GM12878 (cell line): ENCODE measurements around the gene CTDP1. TPM values are rescaled to one million over a fixed set of nuclear protein-coding genes. Genes with fewer than 3 reads are reported as not detected.

Experiments used
- ATAC-seq: fragments of 200-7000 bp; cut with Tn5 transposase; 3 replicates; pipeline ENCODE4 v1.9.1; 2020; ENCODE audit warnings: mild to moderate bottlenecking, moderate library complexity
- BruUV-seq: library from RNA; stranded (reverse); fragments of 400-500 nt; replicated peaks from 2 replicates; lab custom pipeline; 2021; lab: Mats Ljungman, UMichigan
- CTCF ChIA-PET: fragments of 300-600 bp; sonication (Branson Sonifier 250); formaldehyde crosslinking; extraction: SDS; loops from one replicate; lab custom pipeline; 2021; ENCODE audit warnings: inconsistent platforms; lab: Yijun Ruan, JAX
- POLR2A ChIA-PET: fragments of 350-600 bp; formaldehyde crosslinking; extraction: SDS; loops from one replicate; lab custom pipeline; 2021; ENCODE audit warnings: inconsistent platforms; lab: Charles Lee
- RAD21 ChIA-PET: fragments of 300-600 bp; sonication (Branson Sonifier 250); formaldehyde crosslinking; loops from one replicate; lab custom pipeline; 2023; ENCODE audit warnings: antibody characterized with exemption; ENCODE audit not compliant: unreplicated experiment; lab: Charles Lee
- SMC1A ChIA-PET: fragments of 300-600 bp; sonication (Branson Sonifier 250); formaldehyde crosslinking; loops from one replicate; lab custom pipeline; 2023; ENCODE audit not compliant: unreplicated experiment, uncharacterized antibody; lab: Charles Lee
- DNase-seq: peaks from one replicate; pipeline ENCODE4 v3.0.0-alpha.2; 2011; ENCODE audit warnings: low read depth, low spot score
- FAIRE-seq: peaks from 3 replicates; lab custom pipeline; 2011; peaks lifted over from hg19 to GRCh38; lab: Jason Lieb, UNC
- H2AFZ ChIP-seq: 2 replicates; pipeline ENCODE4 v1.6.0; 2011; ENCODE audit warnings: low read depth, low read length, control low read depth; ENCODE audit not compliant: control insufficient read depth
- H3K27ac ChIP-seq: 2 replicates; pipeline ENCODE4 v1.5.1; 2011; ENCODE audit warnings: control low read depth; ENCODE audit not compliant: control insufficient read depth, insufficient read depth
- H3K27me3 ChIP-seq, 2 experiments: replicated peaks in 1 of 2; 2 replicates each; pipeline versions ENCODE4 v1.6.0 to v1.6.1; 2011; ENCODE audit warnings: low read length in 1 of 2; ENCODE audit not compliant: control insufficient read depth in 2 of 2, insufficient read depth in 2 of 2
- H3K36me3 ChIP-seq, 2 experiments: 2 replicates each; pipeline ENCODE4 v1.5.1; 2011; ENCODE audit warnings: low read length in 1 of 2; ENCODE audit not compliant: control insufficient read depth in 2 of 2, insufficient read depth in 2 of 2
- H3K4me1 ChIP-seq: 2 replicates; pipeline ENCODE4 v1.6.1; 2011; ENCODE audit warnings: mild to moderate bottlenecking, low read length, moderate library complexity, mixed read lengths; ENCODE audit not compliant: control insufficient read depth, insufficient read depth
- H3K4me2 ChIP-seq: 2 replicates; pipeline ENCODE4 v1.6.0; 2011; ENCODE audit warnings: control low read depth; ENCODE audit not compliant: control insufficient read depth, insufficient read depth
- H3K4me3 ChIP-seq: fragments of 200-600 bp; sonication (generic); 2 replicates; pipeline ENCODE4 v1.5.1; 2016
- H3K79me2 ChIP-seq: 2 replicates; pipeline ENCODE4 v1.6.0; 2011; ENCODE audit warnings: low read length; ENCODE audit not compliant: control insufficient read depth, insufficient read depth
- H3K9ac ChIP-seq: 2 replicates; pipeline ENCODE4 v1.8.0; 2011; ENCODE audit warnings: low read length, control low read depth, mixed read lengths; ENCODE audit not compliant: control insufficient read depth, insufficient read depth
- H3K9me3 ChIP-seq: replicated peaks from 3 replicates; pipeline ENCODE4 v1.5.1; 2011; ENCODE audit warnings: mild to moderate bottlenecking, low read length; ENCODE audit not compliant: control insufficient read depth, insufficient read depth
- H4K20me1 ChIP-seq: 2 replicates; pipeline ENCODE4 v1.6.0; 2011; ENCODE audit not compliant: control insufficient read depth, insufficient read depth
- E2F8 ChIP-seq: fragments of 450-650 bp; IDR thresholded peaks from 2 replicates; pipeline ENCODE4 v1.6.1; 2018; ENCODE audit warnings: mild to moderate bottlenecking, low read depth, moderate library complexity; ENCODE audit not compliant: partially characterized antibody
- PAX8 ChIP-seq: fragments of 450-650 bp; IDR thresholded peaks from 2 replicates; pipeline ENCODE4 v1.6.1; 2017; ENCODE audit warnings: mild to moderate bottlenecking, moderate library complexity
- POLR2A ChIP-seq: IDR thresholded peaks from 2 replicates; pipeline ENCODE4 v1.6.1; 2011; ENCODE audit warnings: low read depth, mild to moderate bottlenecking, low read length
- SP1 ChIP-seq: IDR thresholded peaks from one replicate; pipeline ENCODE4 v1.6.1; 2011; ENCODE audit warnings: low read depth, low read length
- WGBS: methylation state at CpG from one replicate; pipeline ENCODE4 v1.1.6; 2016; ENCODE audit warnings: low lambda C conversion rate; ENCODE audit not compliant: insufficient replicate concordance, insufficient coverage; ENCODE audit errors: missing lambda C conversion rate; 5-methylcytosine and 5-hydroxymethylcytosine counted together
- in situ Hi-C: fragments of 300-500 bp; cut with MboI; formaldehyde crosslinking; loops from 9 replicates; pipeline ENCODE4 v1.14.3; 2018; ENCODE audit warnings: mixed read lengths
- intact Hi-C: fragments of 100-400 bp; cut with micrococcal nuclease; formaldehyde crosslinking; loops from one replicate; pipeline ENCODE4 v1.14.2; 2022; ENCODE audit not compliant: unreplicated experiment
- polyA plus RNA-seq, 11 experiments: library from polyadenylated mRNA; depleted of rRNA in 4 of 11; unstranded in 6 of 11; stranded (reverse) in 5 of 11; fragments of >200 nt; fragmentation: Nextera tagmentation in 4 of 11; fragmentation: Illumina TruSeq in 1 of 11; extraction: Ambion mirVana in 4 of 11; extraction: Trizol in 1 of 11; gene quantifications; 1 replicate in 1 of 11; 2 replicates in 10 of 11; pipeline versions ENCODE4 v1.2.1 to v1.2.3, GENCODE V29; 2011 to 2016; ENCODE audit warnings: inconsistent platforms in 2 of 11, missing spikeins in 2 of 11, low read depth in 1 of 11
- total RNA-seq, 4 experiments: library from RNA; depleted of rRNA in 3 of 4; stranded (reverse); fragments of >200 nt in 3 of 4; fragmentation: Illumina TruSeq in 1 of 4; extraction: Trizol in 1 of 4; gene quantifications; 2 replicates each; pipeline versions ENCODE4 v1.2.1 to v1.2.3, GENCODE V29; 2013 to 2021

CTDP1 gene
- total and polyA plus RNA-seq, 10 of the 15 experiments (the other 5 are each of a cell fraction or from before 2014, with no cell fraction given): 0.32 to 31.3 (median 8.8) TPM

- BruUV-seq: no TSS peak
Observed at GRCh38 chr18:79631761-79632446, 47.7 kb upstream of the CTDP1 start.

More at GRCh38 chr18:79631761-79632446, 47.7 kb upstream of the CTDP1 start:
- Histone ChIP-seq H3K4me2 (no peak overlapping the region), H3K9me3 (peaks cover 1% of the 10 kb centered on the region; the same call in 1 of the 3 replicates), H4K20me1 (no peaks in the 10 kb centered on the region), H3K9ac (no peak overlapping the region), H3K4me3 (no peak overlapping the region), H3K79me2 (no peaks in the 10 kb centered on the region), H3K27me3 (no peaks in the 10 kb centered on the region), H3K27ac (no peak overlapping the region)
- ChIA-PET POLR2A (no interaction called here), RAD21 (no interaction called here), SMC1A (no interaction called here), CTCF (no interaction called here)
- ATAC-seq: no peak
- FAIRE-seq: no peak
- DNase-seq: no peak
- intact Hi-C loops: no loop called here
- no peak for TF ChIP-seq POLR2A
- no peak for TF ChIP-seq E2F8
- TF ChIP-seq SP1: no peak
- no peak for TF ChIP-seq PAX8
- TF ChIP-seq, all 136 proteins: peak for 0
- in situ Hi-C loops: no loop called here
- Histone ChIP-seq H3K36me3 (no peaks in the 10 kb centered on the region), H2AFZ (no peak overlapping the region), H3K4me1 (no peaks in the 10 kb centered on the region)
- 43% methylated on average over 12 of the region's 12 CpGs for WGBS
